ENCODE measurements around the gene ARHGAP44.

ARHGAP44 gene

DNA sequence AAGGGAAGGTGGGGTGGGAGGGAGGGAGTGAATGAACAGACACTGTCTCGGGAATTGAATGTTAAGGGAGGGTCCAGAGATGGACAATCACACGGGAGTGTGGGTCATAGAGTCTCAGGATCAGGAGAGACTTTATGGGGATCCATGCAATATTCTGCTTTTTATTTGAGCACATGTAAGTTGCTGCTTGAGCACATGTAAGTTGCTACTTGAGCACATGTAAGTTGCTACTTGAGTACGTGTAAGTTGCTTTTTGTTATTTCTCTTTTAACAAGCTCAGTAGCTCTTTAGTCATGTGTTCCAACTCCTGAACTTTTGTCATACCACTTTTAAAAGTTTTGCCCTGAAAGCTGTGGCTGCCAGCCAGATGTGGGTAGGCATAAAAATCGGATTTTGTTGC is 110.3 kb downstream of the ARHGAP44 start:
- H3K27ac ChIP-seq (ENCODE audit: low read depth, low read length), result no peak overlapping the region
- no peaks in the 10 kb centered on the region for H3K27me3 ChIP-seq (ENCODE audit: control insufficient read depth, insufficient read depth, low read length)
- H3K4me1 ChIP-seq (ENCODE audit: control insufficient read depth, insufficient read depth, low read length), result peaks cover 17% of the 10 kb centered on the region
- H3K36me3 ChIP-seq (ENCODE audit: control insufficient read depth, insufficient read depth, low read length), result no peaks in the 10 kb centered on the region
- H3K9ac ChIP-seq (ENCODE audit: low read length), result no peak overlapping the region
- H3K4me3 ChIP-seq (ENCODE audit: low read depth, low read length), result no peak overlapping the region
- 0 out of 2 replicates have a peak, but pooled peaks cover 2% of the 10 kb centered on the region for H3K9me3 ChIP-seq (ENCODE audit: control insufficient read depth, insufficient read depth, low read depth, low read length)

DNA sequence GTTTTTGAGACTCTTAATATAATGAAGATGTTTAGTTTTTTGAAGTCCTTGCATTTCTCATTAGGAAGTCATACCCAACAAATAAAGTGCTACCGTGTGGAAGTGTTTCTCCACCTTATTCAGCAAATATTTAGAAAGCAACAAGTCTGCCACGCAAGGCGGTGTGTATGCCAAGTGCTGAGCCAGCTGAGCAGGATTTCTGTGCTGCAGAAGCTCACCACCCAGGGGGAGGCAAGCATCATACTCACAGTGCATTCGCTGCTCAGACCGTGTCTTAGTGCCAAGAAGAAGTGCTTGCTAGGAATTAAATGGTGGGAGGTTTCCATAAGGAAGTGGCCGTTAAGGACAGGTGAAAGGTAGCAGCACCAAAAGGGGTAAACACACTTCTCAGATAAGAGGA is 111.2 kb downstream of the ARHGAP44 start:
- H3K36me3 ChIP-seq (ENCODE audit: control insufficient read depth, insufficient read depth, low read length), result no peaks in the 10 kb centered on the region
- H3K9ac ChIP-seq (ENCODE audit: low read length), result no peak overlapping the region
- no peak overlapping the region for H3K4me3 ChIP-seq (ENCODE audit: low read depth, low read length)
- peaks cover 17% of the 10 kb centered on the region for H3K4me1 ChIP-seq (ENCODE audit: control insufficient read depth, insufficient read depth, low read length)
- 0 out of 2 replicates have a peak, but pooled peaks cover 2% of the 10 kb centered on the region for H3K9me3 ChIP-seq (ENCODE audit: control insufficient read depth, insufficient read depth, low read depth, low read length)
- no peaks in the 10 kb centered on the region for H3K27me3 ChIP-seq (ENCODE audit: control insufficient read depth, insufficient read depth, low read length)
- H3K27ac ChIP-seq (ENCODE audit: low read depth, low read length), result no peak overlapping the region

DNA sequence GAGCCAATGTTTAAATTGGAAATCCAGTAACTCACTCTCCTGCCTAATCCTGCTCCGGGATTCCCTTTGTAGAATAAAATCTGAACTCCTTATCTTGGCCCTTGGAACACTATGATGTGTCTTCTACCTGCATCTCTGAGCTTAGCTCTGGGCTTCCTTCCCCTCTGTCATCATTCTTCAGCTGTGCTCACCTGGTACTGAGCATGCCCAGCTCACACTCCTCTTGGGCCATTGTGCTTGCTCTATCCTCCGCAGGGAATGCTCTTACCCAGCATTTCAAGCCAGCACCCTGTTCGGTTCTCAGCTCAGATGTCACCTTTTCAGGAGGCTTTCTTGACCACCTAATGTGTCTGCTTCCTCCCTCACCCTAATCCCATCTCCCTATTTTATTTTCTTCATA is 112.7 kb downstream of the ARHGAP44 start:
- H3K27ac ChIP-seq (ENCODE audit: low read depth, low read length), result no peak overlapping the region
- H3K9me3 ChIP-seq (ENCODE audit: control insufficient read depth, insufficient read depth, low read depth, low read length), result 0 out of 2 replicates have a peak, but pooled peaks cover 3% of the 10 kb centered on the region
- peaks cover 11% of the 10 kb centered on the region for H3K4me1 ChIP-seq (ENCODE audit: control insufficient read depth, insufficient read depth, low read length)
- H3K27me3 ChIP-seq (ENCODE audit: control insufficient read depth, insufficient read depth, low read length), result no peaks in the 10 kb centered on the region
- H3K9ac ChIP-seq (ENCODE audit: low read length), result no peak overlapping the region
- H3K4me3 ChIP-seq (ENCODE audit: low read depth, low read length), result no peak overlapping the region
- H3K36me3 ChIP-seq (ENCODE audit: control insufficient read depth, insufficient read depth, low read length), result 0 out of 2 replicates have a peak, but pooled peaks cover 3% of the 10 kb centered on the region

DNA sequence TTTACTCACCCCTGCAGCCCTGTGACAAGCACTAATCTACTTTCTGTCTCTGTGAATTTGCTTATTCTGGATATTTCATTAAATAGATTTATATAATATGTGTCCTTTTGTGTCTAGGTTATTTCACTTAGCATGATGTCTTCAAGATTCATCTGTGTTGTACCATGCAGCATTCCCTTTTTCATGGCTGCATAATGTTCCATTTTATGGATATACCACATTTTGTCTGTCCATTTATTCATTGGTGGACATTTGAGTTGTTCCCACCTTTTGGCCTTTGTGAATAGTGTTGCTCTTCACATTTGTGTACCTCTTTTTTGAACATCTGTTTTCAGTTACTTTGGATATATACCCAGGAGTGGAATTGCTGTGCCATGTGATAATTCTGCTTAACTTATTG is 118.2 kb downstream of the ARHGAP44 start:
- no peaks in the 10 kb centered on the region for H3K27me3 ChIP-seq (ENCODE audit: control insufficient read depth, insufficient read depth, low read length)
- H3K27ac ChIP-seq (ENCODE audit: low read depth, low read length), result no peak overlapping the region
- H3K36me3 ChIP-seq (ENCODE audit: control insufficient read depth, insufficient read depth, low read length), result 0 out of 2 replicates have a peak, but pooled peaks cover 3% of the 10 kb centered on the region
- H3K9ac ChIP-seq (ENCODE audit: low read length), result no peak overlapping the region
- peaks cover 7% of the 10 kb centered on the region; the same call in 1 of the 2 replicates for H3K9me3 ChIP-seq (ENCODE audit: control insufficient read depth, insufficient read depth, low read depth, low read length)
- H3K4me1 ChIP-seq (ENCODE audit: control insufficient read depth, insufficient read depth, low read length), result no peaks in the 10 kb centered on the region
- H3K4me3 ChIP-seq (ENCODE audit: low read depth, low read length), result no peak overlapping the region

DNA sequence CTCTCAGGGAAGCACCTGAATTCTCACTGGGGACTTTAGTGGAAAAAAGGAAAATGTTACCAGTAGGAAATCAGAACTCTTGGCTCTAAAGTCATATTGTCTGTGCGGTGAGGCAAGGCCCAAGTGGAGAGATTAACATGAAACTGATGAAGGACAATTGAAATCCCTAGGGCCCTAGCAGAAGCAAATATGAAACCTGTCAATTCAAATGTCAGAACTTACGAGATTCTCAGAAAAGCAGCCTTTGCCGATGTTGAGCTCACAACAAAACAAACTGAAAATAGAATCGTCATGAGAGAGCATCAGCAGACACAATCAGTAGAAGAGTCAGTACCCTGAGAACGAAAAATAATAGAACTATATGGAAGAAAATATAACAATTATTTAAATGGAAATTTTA is 119.7 kb downstream of the ARHGAP44 start:
- Histone ChIP-seq H3K27me3 (ENCODE audit: control insufficient read depth, insufficient read depth, low read length) (no peaks in the 10 kb centered on the region), H3K4me3 (ENCODE audit: low read depth, low read length) (no peak overlapping the region), H3K9ac (ENCODE audit: low read length) (no peak overlapping the region), H3K9me3 (ENCODE audit: control insufficient read depth, insufficient read depth, low read depth, low read length) (peaks cover 7% of the 10 kb centered on the region; the same call in 1 of the 2 replicates), H3K4me1 (ENCODE audit: control insufficient read depth, insufficient read depth, low read length) (no peaks in the 10 kb centered on the region), H3K36me3 (ENCODE audit: control insufficient read depth, insufficient read depth, low read length) (0 out of 2 replicates have a peak, but pooled peaks cover 3% of the 10 kb centered on the region), H3K27ac (ENCODE audit: low read depth, low read length) (no peak overlapping the region)

DNA sequence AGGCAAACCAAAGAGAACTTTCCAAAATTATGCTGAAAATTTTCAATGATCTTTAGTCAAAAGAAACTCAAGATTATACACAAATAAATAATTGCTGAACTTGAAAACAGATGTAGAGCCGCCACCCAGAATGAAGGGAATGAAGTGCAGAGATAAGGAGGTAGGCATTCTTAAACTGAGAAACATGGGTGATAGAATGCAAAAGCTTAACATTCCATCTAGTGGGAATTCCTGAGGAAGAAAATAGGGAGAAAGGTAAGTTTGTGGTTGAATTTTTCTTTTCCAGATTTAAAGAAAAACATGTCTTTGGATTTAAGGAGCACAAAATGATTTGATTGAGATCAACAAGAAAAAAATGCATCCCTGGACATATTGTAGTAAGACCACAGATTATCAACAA is 120.2 kb downstream of the ARHGAP44 start:
- Histone ChIP-seq H3K27ac (ENCODE audit: low read depth, low read length) (no peak overlapping the region), H3K4me1 (ENCODE audit: control insufficient read depth, insufficient read depth, low read length) (no peaks in the 10 kb centered on the region), H3K9me3 (ENCODE audit: control insufficient read depth, insufficient read depth, low read depth, low read length) (peaks cover 7% of the 10 kb centered on the region; the same call in 1 of the 2 replicates), H3K4me3 (ENCODE audit: low read depth, low read length) (no peak overlapping the region), H3K9ac (ENCODE audit: low read length) (no peak overlapping the region), H3K27me3 (ENCODE audit: control insufficient read depth, insufficient read depth, low read length) (no peaks in the 10 kb centered on the region), H3K36me3 (ENCODE audit: control insufficient read depth, insufficient read depth, low read length) (0 out of 2 replicates have a peak, but pooled peaks cover 3% of the 10 kb centered on the region)

DNA sequence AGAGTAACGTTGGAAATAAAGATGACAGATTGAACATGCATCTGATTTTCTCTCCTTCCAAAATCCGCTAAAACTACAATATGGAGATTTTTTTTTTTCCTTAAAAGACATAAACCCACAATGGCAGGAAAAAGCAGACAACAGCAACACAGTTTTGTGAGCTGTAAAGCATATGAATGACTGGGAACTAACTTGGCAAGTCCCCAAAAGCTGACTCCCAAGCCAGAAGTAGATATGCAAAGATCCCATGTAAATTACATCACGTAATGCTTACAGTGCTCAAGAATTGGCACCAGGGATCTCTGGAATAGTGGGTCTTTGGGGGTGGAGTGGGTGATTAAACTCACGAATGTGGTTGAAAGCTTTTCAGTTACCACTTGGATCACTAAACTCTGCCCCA is 121.9 kb downstream of the ARHGAP44 start:
- Histone ChIP-seq H3K9me3 (ENCODE audit: control insufficient read depth, insufficient read depth, low read depth, low read length) (peaks cover 7% of the 10 kb centered on the region; the same call in 1 of the 2 replicates), H3K27ac (ENCODE audit: low read depth, low read length) (no peak overlapping the region), H3K9ac (ENCODE audit: low read length) (no peak overlapping the region), H3K4me1 (ENCODE audit: control insufficient read depth, insufficient read depth, low read length) (no peaks in the 10 kb centered on the region; the same call in 1 of the 2 replicates), H3K27me3 (ENCODE audit: control insufficient read depth, insufficient read depth, low read length) (no peaks in the 10 kb centered on the region), H3K4me3 (ENCODE audit: low read depth, low read length) (no peak overlapping the region), H3K36me3 (ENCODE audit: control insufficient read depth, insufficient read depth, low read length) (no peaks in the 10 kb centered on the region)

DNA sequence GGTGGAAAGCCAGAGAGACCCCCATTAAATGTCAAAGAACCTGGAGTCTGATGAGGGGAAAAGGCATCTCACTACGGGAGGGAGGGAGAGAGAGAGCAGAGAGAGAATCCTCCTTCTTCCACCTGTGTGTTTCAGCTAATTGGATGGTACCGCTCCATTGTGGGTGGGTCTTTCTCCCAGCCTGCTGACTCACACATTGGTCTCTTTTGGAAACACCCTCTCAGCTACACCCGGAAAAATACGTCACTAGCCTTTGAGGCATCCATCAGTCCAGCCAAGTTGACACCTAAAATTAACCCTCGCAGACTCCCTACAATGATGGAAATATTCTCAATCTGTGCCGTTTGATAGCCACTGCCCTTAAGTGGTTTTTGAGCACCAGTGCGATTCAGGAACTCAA is 128.1 kb downstream of the ARHGAP44 start:
- Histone ChIP-seq H3K27me3 (ENCODE audit: control insufficient read depth, insufficient read depth, low read length) (no peaks in the 10 kb centered on the region), H3K9ac (ENCODE audit: low read length) (no peak overlapping the region), H3K27ac (ENCODE audit: low read depth, low read length) (no peak overlapping the region), H3K36me3 (ENCODE audit: control insufficient read depth, insufficient read depth, low read length) (peaks cover 28% of the 10 kb centered on the region), H3K4me1 (ENCODE audit: control insufficient read depth, insufficient read depth, low read length) (no peaks in the 10 kb centered on the region; the same call in 1 of the 2 replicates), H3K4me3 (ENCODE audit: low read depth, low read length) (no peak overlapping the region), H3K9me3 (ENCODE audit: control insufficient read depth, insufficient read depth, low read depth, low read length) (no peaks in the 10 kb centered on the region)

DNA sequence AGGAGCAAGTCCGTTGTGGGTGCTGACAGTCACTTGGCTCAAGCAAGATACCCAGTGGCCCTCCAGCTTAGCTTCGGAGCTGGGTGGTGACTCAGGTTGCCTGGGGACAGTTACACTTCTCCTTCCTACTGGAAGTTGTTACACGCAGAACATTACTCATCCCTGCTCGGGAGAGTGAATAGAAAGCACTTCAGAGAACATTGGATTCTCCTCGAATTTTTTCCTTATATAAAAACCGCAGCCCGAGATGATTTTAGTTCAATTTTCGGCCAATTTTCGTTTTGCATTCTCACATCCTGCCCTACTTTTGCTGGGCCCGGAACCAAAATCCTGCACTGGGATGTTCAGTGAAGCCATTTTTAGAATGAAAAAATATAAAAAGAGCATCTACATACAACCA is 128.8 kb downstream of the ARHGAP44 start:
- H3K27ac ChIP-seq (ENCODE audit: low read depth, low read length), result no peak overlapping the region
- no peaks in the 10 kb centered on the region for H3K9me3 ChIP-seq (ENCODE audit: control insufficient read depth, insufficient read depth, low read depth, low read length)
- no peak overlapping the region for H3K4me3 ChIP-seq (ENCODE audit: low read depth, low read length)
- H3K4me1 ChIP-seq (ENCODE audit: control insufficient read depth, insufficient read depth, low read length), result no peaks in the 10 kb centered on the region; the same call in 1 of the 2 replicates
- H3K36me3 ChIP-seq (ENCODE audit: control insufficient read depth, insufficient read depth, low read length), result peaks cover 28% of the 10 kb centered on the region
- H3K9ac ChIP-seq (ENCODE audit: low read length), result no peak overlapping the region
- no peaks in the 10 kb centered on the region for H3K27me3 ChIP-seq (ENCODE audit: control insufficient read depth, insufficient read depth, low read length)

DNA sequence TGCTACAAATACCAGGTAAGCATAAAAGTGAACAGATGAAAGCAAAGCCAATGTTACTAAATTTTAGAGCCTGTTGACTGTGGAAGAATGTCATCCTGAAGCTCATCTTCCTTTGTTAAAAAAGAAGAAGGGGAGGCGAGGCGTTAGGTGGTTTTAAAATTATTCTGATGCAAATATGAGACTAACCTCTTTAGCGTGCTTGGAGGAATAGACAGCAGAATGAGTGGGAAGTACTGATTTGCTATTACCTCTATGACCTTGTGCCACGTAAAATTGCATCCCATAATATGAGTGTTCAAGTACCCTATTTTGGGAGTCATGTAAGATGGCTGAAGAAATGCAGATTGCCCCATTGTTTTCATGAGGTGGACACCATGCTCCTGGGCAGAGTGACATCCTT is 132.8 kb downstream of the ARHGAP44 start:
- Histone ChIP-seq H3K27me3 (ENCODE audit: control insufficient read depth, insufficient read depth, low read length) (no peaks in the 10 kb centered on the region), H3K36me3 (ENCODE audit: control insufficient read depth, insufficient read depth, low read length) (peaks cover 23% of the 10 kb centered on the region), H3K27ac (ENCODE audit: low read depth, low read length) (no peak overlapping the region), H3K9ac (ENCODE audit: low read length) (no peak overlapping the region), H3K4me1 (ENCODE audit: control insufficient read depth, insufficient read depth, low read length) (no peaks in the 10 kb centered on the region), H3K4me3 (ENCODE audit: low read depth, low read length) (no peak overlapping the region), H3K9me3 (ENCODE audit: control insufficient read depth, insufficient read depth, low read depth, low read length) (no peaks in the 10 kb centered on the region)

DNA sequence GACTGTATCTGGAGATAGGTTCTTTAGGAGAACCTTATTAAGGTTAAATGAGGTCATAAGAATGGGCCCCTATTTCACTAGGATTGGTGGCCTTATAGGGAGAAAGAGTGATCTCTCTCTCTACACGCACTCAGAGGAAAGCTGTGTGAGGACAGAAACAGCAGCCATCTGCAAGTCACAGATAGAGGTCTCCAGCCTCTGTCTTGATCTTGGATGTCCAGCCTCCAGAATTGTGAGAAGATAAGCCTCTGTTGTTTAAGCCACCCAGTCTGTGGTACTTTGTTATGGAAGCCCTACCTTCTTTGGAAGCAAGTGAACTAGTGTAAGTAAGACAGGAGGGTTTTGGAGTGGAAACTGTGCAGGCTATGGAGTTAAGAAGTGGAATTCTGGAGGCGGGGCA is 135.3 kb downstream of the ARHGAP44 start:
- H3K9ac ChIP-seq (ENCODE audit: low read length), result no peak overlapping the region
- no peak overlapping the region for H3K27ac ChIP-seq (ENCODE audit: low read depth, low read length)
- H3K36me3 ChIP-seq (ENCODE audit: control insufficient read depth, insufficient read depth, low read length), result peaks cover 8% of the 10 kb centered on the region
- H3K4me3 ChIP-seq (ENCODE audit: low read depth, low read length), result no peak overlapping the region
- H3K4me1 ChIP-seq (ENCODE audit: control insufficient read depth, insufficient read depth, low read length), result no peaks in the 10 kb centered on the region
- H3K27me3 ChIP-seq (ENCODE audit: control insufficient read depth, insufficient read depth, low read length), result no peaks in the 10 kb centered on the region
- H3K9me3 ChIP-seq (ENCODE audit: control insufficient read depth, insufficient read depth, low read depth, low read length), result no peaks in the 10 kb centered on the region

All from HUES6 (cell line).